NOMO-1 (cell line): Measurements from ENCODE around the gene MED31.
"Not testable (repeated sequence)": the region's sequence is repeated elsewhere in the genome, so short reads cannot be mapped to it uniquely, and the experiment has no call there.

Source experiments
- DNase-seq, 2 experiments: peaks; one replicate each; lab custom pipeline; 2025; ENCODE audit not compliant: unreplicated experiment in 2 of 2; lab: John Stamatoyannopoulos, UW

MED31 gene

GRCh38 chr17:6656797-6657632 lies 5.6 kb upstream of the MED31 start:
- not testable (repeated sequence) for DNase-seq

- DNase-seq, result not testable (repeated sequence)
Measured at GRCh38 chr17:6655732-6656361, 4.4 kb upstream of the MED31 start.

- DNase-seq, result no peak
Measured at GRCh38 chr17:6654841-6655731, 3.7 kb upstream of the MED31 start.

- peak in 1 of 2 experiments; percentile 48 for DNase-seq
Measured at GRCh38 chr17:6651919-6652452, 581 bp upstream of the MED31 start.

GRCh38 chr17:6648181-6648580 lies 3.2 kb downstream of the MED31 start:
- peak in 1 of 2 experiments; percentile 19 for DNase-seq

- no peak for DNase-seq
Measured at GRCh38 chr17:6643451-6644125, 7.8 kb downstream of the MED31 start.

GRCh38 chr17:6642592-6642991 lies 8.8 kb downstream of the MED31 start:
- no peak for DNase-seq

- DNase-seq, result peak; percentile 19 to 22
Measured at GRCh38 chr17:6641247-6641863, 10.1 kb downstream of the MED31 start.

- DNase-seq, result peak; percentile 91 to 92
Measured at GRCh38 chr17:6640536-6641246, 10.7 kb downstream of the MED31 start, which contains the start of the genes KIAA0753 and TXNDC17. Gene KIAA0753 (minus strand): TSS chr17:6640711. CDS start chr17:6635103, 5,608 bp downstream. Gene TXNDC17 (plus strand): TSS chr17:6641060. CDS start chr17:6641083, 23 bp downstream.

- peak; percentile 22 to 32 for DNase-seq
Measured at GRCh38 chr17:6639586-6640535, 11.5 kb downstream of the MED31 start.

- DNase-seq, result no peak
Measured at GRCh38 chr17:6639014-6639585, 12.3 kb downstream of the MED31 start.

GRCh38 chr17:6638046-6638908 lies 13.1 kb downstream of the MED31 start:
- DNase-seq, result no peak

- DNase-seq, result no peak
Measured at GRCh38 chr17:6637458-6637840, 14.0 kb downstream of the MED31 start.

GRCh38 chr17:6636616-6637457 lies 14.6 kb downstream of the MED31 start:
- DNase-seq, result no peak

GRCh38 chr17:6636105-6636504 lies 15.3 kb downstream of the MED31 start:
- DNase-seq, result no peak

- no peak for DNase-seq
Measured at GRCh38 chr17:6633263-6633662, 18.1 kb downstream of the MED31 start.
